ENCODE results near the gene CTU1. TPM values are rescaled to one million over a fixed set of nuclear protein-coding genes. Genes with fewer than 3 reads are reported as not detected.

CTU1 gene
- polyA plus RNA-seq = 1 to 10 TPM; 3.3 TPM

DNA sequence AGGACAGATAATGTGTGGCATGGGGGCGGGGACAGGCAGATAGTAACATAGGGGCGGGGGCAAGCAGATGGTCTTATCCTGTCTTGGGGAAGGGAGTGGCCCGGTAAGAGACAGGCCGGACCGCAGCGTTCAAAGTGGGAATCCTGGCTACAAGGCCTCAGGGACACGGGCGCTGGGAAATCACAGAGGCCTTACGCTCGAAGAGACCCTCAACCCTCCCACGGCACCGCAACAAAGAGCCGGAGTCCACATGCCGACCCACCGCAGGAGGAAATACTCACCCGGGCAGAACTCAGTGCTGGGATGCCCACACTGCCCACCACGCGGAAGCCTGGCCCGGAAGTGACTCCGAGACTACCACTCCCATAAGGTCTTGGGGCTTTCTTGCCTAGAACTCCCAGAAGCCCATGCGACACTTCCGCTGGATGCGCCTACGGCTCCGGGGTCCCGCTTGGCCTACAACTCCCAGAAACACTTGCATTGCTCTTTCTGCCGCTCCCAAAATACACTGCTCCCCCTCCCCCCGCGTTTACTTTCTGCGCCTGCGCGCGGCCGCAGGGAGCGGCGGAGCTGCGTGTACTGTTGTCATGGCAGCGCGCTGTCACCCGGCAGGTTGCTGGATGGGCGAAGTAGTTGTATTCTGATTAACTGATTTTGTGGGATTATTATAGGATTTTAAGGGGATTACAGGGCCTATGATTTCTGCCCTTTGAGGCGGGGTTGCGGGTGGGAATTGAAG, at the start of gene CTU1:
Gene CTU1, minus strand, starts transcription at position 344 of the 739 bp plus-strand sequence. CDS start 3,840 bp downstream, outside the sequence.
- Histone ChIP-seq H3K9me3 (ENCODE audit: control insufficient read depth in 2 of 2, insufficient read depth in 1 of 2, low read depth in 1 of 2, low read length in 1 of 2) (no peaks in the 10 kb centered on the region), H3K4me1 (ENCODE audit: control insufficient read depth in 2 of 2, insufficient read depth in 2 of 2, low read length in 1 of 2) (peaks cover 0 to 6% of the 10 kb centered on the region in 2 donors), H3K4me3 (ENCODE audit: low read depth in 1 of 2, low read length in 2 of 2) (peak within 1 kb of the TSS; percentile 75 to 91), H3K27ac (ENCODE audit: low read depth in 2 of 2, low read length in 1 of 2) (peak within 1 kb of the TSS; percentile 69 to 87), H3K36me3 (ENCODE audit: control insufficient read depth in 2 of 2, insufficient read depth in 2 of 2, low read length in 1 of 2) (peaks cover 2 to 10% of the 10 kb centered on the region in 2 donors), H3K27me3 (ENCODE audit: control insufficient read depth in 1 of 2, insufficient read depth in 2 of 2, low read length in 2 of 2) (no peaks in the 10 kb centered on the region)
- WGBS, 2 donors = 0 to 1% methylated on average over 42 to 43 of the region's 43 CpGs

DNA sequence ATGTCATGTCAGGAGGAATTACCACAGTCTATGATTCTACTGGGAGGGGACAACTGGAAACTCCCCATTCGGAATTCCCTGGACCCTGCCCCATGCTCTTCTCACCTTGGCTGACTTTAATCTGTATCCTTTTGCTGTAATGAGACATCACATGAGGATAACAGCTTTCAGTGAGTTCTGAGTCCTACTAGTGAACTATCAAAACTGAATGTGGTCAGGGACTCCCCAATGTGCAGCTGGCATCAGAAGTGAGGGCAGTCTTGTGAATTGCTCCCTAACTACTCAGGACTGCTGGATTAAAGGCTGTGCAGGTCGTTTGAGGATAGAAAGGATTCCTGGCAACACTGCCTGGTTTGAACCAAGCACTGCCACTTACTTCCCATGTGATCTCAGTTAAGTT, 49.1 kb upstream of the CTU1 start:
- no peaks in the 10 kb centered on the region for H3K9me3 ChIP-seq (ENCODE audit: control insufficient read depth in 2 of 2, insufficient read depth in 1 of 2, low read depth in 1 of 2, low read length in 1 of 2)
- no peak overlapping the region for H3K27ac ChIP-seq (ENCODE audit: low read depth in 2 of 2, low read length in 1 of 2)
- 33 to 35% methylated on average over 2 of the region's 2 CpGs for WGBS, 2 donors
- H3K4me1 ChIP-seq (ENCODE audit: control insufficient read depth in 2 of 2, insufficient read depth in 2 of 2, low read length in 1 of 2) = no peaks in the 10 kb centered on the region
- no peaks in the 10 kb centered on the region for H3K36me3 ChIP-seq (ENCODE audit: control insufficient read depth in 2 of 2, insufficient read depth in 2 of 2, low read length in 1 of 2)
- no peak overlapping the region for H3K4me3 ChIP-seq (ENCODE audit: low read depth in 1 of 2, low read length in 2 of 2)
- H3K27me3 ChIP-seq (ENCODE audit: control insufficient read depth in 1 of 2, insufficient read depth in 2 of 2, low read length in 2 of 2) = no peaks in the 10 kb centered on the region

DNA sequence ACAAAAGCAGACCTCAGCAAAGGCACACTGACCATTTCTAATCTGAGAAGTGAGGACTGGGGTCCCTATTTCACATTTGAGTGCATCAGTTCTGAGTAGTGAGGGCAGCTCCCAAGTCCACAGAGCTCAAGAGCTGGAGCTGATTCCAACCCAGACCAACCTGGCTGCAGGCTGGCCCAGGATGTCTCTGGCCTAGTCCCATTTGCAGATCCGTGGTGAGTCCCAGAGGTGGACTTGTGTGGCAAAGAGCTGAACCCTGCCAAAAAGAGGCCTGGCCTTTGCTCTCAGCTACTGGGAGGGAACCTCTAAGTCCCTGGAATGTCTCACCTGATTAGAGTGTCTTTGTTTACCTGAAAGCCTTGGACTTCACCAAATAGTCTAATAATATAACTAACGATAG, 48.5 kb upstream of the CTU1 start:
- Histone ChIP-seq H3K4me3 (ENCODE audit: low read depth in 1 of 2, low read length in 2 of 2) (no peak overlapping the region), H3K36me3 (ENCODE audit: control insufficient read depth in 2 of 2, insufficient read depth in 2 of 2, low read length in 1 of 2) (no peaks in the 10 kb centered on the region), H3K4me1 (ENCODE audit: control insufficient read depth in 2 of 2, insufficient read depth in 2 of 2, low read length in 1 of 2) (no peaks in the 10 kb centered on the region), H3K9me3 (ENCODE audit: control insufficient read depth in 2 of 2, insufficient read depth in 1 of 2, low read depth in 1 of 2, low read length in 1 of 2) (no peaks in the 10 kb centered on the region), H3K27ac (ENCODE audit: low read depth in 2 of 2, low read length in 1 of 2) (no peak overlapping the region), H3K27me3 (ENCODE audit: control insufficient read depth in 1 of 2, insufficient read depth in 2 of 2, low read length in 2 of 2) (no peaks in the 10 kb centered on the region)
- 58 to 70% methylated on average over 2 of the region's 2 CpGs for WGBS, 2 donors

DNA sequence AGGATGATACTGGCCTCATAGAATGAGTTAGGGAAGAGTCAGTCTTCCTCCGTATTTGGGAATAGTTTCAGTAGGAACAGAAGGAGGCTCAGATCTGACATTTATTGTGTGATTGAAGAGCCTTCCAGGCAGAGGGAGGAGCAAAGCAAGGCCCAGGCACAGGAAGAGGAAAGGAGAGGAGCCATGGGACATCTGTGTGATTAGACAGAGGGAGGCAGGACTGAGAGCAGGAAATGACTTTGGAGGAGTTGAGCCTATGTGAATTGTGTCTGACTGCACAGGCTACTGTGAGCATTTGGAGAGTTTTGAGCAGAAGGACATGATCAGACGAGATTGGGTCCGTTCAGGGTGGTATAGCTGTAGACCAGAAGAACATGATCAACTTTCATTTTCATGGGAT, 42.4 kb upstream of the CTU1 start:
- Histone ChIP-seq H3K36me3 (ENCODE audit: control insufficient read depth in 2 of 2, insufficient read depth in 2 of 2, low read length in 1 of 2) (no peaks in the 10 kb centered on the region), H3K27me3 (ENCODE audit: control insufficient read depth in 1 of 2, insufficient read depth in 2 of 2, low read length in 2 of 2) (no peaks in the 10 kb centered on the region), H3K4me1 (ENCODE audit: control insufficient read depth in 2 of 2, insufficient read depth in 2 of 2, low read length in 1 of 2) (no peaks in the 10 kb centered on the region), H3K27ac (ENCODE audit: low read depth in 2 of 2, low read length in 1 of 2) (no peak overlapping the region), H3K9me3 (ENCODE audit: control insufficient read depth in 2 of 2, insufficient read depth in 1 of 2, low read depth in 1 of 2, low read length in 1 of 2) (peaks cover 0 to 3% of the 10 kb centered on the region in 2 donors), H3K4me3 (ENCODE audit: low read depth in 1 of 2, low read length in 2 of 2) (no peak overlapping the region)
- WGBS, 2 donors = 66 to 70% methylated on average over 3 of the region's 3 CpGs

DNA sequence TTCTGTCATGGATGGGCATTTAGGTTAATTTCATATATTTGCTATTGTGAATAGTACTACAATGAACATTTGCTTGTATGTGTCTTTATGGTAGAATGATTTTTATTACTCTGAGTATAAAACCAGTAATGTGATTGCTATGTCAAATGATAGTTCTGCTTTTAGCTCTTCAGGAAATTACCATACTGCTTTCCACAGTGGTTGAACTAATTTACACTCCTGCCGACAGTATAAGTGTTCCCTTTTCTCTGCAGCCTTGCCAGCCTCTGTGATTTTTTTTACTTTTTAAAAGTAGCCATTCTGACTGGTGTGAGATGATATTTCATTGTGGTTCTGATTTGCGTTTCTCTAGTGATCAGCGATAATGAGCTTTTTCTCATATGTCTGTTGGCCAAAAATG, 40.4 kb upstream of the CTU1 start:
- no peaks in the 10 kb centered on the region for H3K4me1 ChIP-seq (ENCODE audit: control insufficient read depth in 2 of 2, insufficient read depth in 2 of 2, low read length in 1 of 2)
- no peaks in the 10 kb centered on the region for H3K27me3 ChIP-seq (ENCODE audit: control insufficient read depth in 1 of 2, insufficient read depth in 2 of 2, low read length in 2 of 2)
- no peak overlapping the region for H3K4me3 ChIP-seq (ENCODE audit: low read depth in 1 of 2, low read length in 2 of 2)
- H3K9me3 ChIP-seq (ENCODE audit: control insufficient read depth in 2 of 2, insufficient read depth in 1 of 2, low read depth in 1 of 2, low read length in 1 of 2) = peaks cover 0 to 3% of the 10 kb centered on the region in 2 donors
- H3K27ac ChIP-seq (ENCODE audit: low read depth in 2 of 2, low read length in 1 of 2) = no peak overlapping the region
- H3K36me3 ChIP-seq (ENCODE audit: control insufficient read depth in 2 of 2, insufficient read depth in 2 of 2, low read length in 1 of 2) = no peaks in the 10 kb centered on the region
- WGBS, 2 donors = 70% methylated on average over 3 of the region's 3 CpGs

DNA sequence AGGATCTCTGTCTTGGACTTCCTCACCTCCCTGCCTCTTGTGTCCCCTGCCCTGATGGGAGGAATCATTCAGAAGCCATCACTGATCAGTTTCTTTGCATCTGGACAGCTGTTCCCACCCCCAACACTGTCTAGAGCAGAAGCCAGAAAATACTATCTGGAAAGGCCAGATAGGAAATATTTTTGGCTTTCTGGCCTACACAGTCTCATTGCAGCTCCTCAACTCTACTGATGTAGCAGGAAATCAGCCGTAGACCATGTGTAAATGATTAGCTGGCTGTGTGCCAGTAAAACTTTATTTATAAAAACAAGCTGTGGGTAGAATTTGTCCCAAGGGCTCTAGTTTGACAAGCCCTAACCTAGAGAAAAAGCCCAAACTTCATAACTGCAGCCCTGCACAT, 39.5 kb upstream of the CTU1 start:
- Histone ChIP-seq H3K4me3 (ENCODE audit: low read depth in 1 of 2, low read length in 2 of 2) (no peak overlapping the region), H3K9me3 (ENCODE audit: control insufficient read depth in 2 of 2, insufficient read depth in 1 of 2, low read depth in 1 of 2, low read length in 1 of 2) (peaks cover 0 to 3% of the 10 kb centered on the region in 2 donors), H3K27me3 (ENCODE audit: control insufficient read depth in 1 of 2, insufficient read depth in 2 of 2, low read length in 2 of 2) (no peaks in the 10 kb centered on the region), H3K36me3 (ENCODE audit: control insufficient read depth in 2 of 2, insufficient read depth in 2 of 2, low read length in 1 of 2) (no peaks in the 10 kb centered on the region), H3K4me1 (ENCODE audit: control insufficient read depth in 2 of 2, insufficient read depth in 2 of 2, low read length in 1 of 2) (no peaks in the 10 kb centered on the region), H3K27ac (ENCODE audit: low read depth in 2 of 2, low read length in 1 of 2) (no peak overlapping the region)
- WGBS, 2 donors = 36 to 41% methylated on average over 1 of the region's 1 CpG

DNA sequence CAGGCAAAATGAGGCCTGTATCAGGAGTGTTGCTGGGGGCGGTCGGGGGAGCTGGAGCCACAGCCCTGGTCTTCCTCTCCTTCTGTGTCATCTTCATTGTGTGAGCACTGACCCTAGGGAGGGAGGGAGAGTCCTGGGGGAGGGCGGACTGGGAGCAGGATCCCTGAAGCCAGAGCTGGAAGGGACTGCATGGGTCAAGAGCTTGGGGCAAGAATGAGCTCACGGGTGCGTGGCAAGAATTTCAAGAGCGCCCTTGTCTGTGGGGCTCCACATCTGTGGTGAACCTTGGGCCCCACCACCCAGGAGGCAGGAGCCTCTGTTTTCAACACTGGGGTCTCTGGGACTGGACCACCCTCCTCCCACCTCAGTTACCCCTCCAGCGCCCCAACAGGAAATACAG, 38.5 kb upstream of the CTU1 start:
- Histone ChIP-seq H3K27ac (ENCODE audit: low read depth in 2 of 2, low read length in 1 of 2) (no peak overlapping the region), H3K9me3 (ENCODE audit: control insufficient read depth in 2 of 2, insufficient read depth in 1 of 2, low read depth in 1 of 2, low read length in 1 of 2) (peaks cover 0 to 3% of the 10 kb centered on the region in 2 donors), H3K4me1 (ENCODE audit: control insufficient read depth in 2 of 2, insufficient read depth in 2 of 2, low read length in 1 of 2) (no peaks in the 10 kb centered on the region), H3K27me3 (ENCODE audit: control insufficient read depth in 1 of 2, insufficient read depth in 2 of 2, low read length in 2 of 2) (no peaks in the 10 kb centered on the region), H3K36me3 (ENCODE audit: control insufficient read depth in 2 of 2, insufficient read depth in 2 of 2, low read length in 1 of 2) (no peaks in the 10 kb centered on the region), H3K4me3 (ENCODE audit: low read depth in 1 of 2, low read length in 2 of 2) (no peak overlapping the region)
- WGBS, 2 donors = 88 to 91% methylated on average over 6 to 7 of the region's 7 CpGs

DNA sequence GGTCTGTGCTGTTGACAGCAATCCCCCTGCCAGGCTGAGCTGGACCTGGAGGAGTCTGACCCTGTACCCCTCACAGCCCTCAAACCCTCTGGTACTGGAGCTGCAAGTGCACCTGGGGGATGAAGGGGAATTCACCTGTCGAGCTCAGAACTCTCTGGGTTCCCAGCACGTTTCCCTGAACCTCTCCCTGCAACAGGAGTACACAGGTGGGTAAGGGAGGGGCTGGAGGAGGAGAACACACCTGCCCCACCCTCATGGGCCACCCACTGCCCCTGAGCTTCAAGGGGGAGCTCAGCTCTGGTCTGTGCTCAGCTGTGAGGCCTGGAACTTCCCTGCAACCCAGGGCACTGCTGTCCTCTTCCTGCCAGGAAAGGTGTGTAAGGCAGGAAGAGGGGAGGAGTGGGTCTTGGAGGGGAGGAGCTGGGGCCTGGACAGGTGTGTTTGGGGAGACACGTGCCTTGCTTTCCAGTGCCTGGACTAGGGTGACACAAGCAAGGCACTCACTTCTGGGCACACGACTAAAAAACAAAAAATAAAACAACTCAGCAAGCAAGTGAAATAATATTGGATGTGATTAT, 37.8 kb upstream of the CTU1 start:
- no peaks in the 10 kb centered on the region for H3K36me3 ChIP-seq (ENCODE audit: control insufficient read depth in 2 of 2, insufficient read depth in 2 of 2, low read length in 1 of 2)
- H3K27ac ChIP-seq (ENCODE audit: low read depth in 2 of 2, low read length in 1 of 2) = no peak overlapping the region
- no peaks in the 10 kb centered on the region for H3K27me3 ChIP-seq (ENCODE audit: control insufficient read depth in 1 of 2, insufficient read depth in 2 of 2, low read length in 2 of 2)
- peaks cover 0 to 3% of the 10 kb centered on the region in 2 donors for H3K9me3 ChIP-seq (ENCODE audit: control insufficient read depth in 2 of 2, insufficient read depth in 1 of 2, low read depth in 1 of 2, low read length in 1 of 2)
- H3K4me1 ChIP-seq (ENCODE audit: control insufficient read depth in 2 of 2, insufficient read depth in 2 of 2, low read length in 1 of 2) = no peaks in the 10 kb centered on the region
- H3K4me3 ChIP-seq (ENCODE audit: low read depth in 1 of 2, low read length in 2 of 2) = no peak overlapping the region
- WGBS, 2 donors = 54 to 64% methylated on average over 4 of the region's 4 CpGs

DNA sequence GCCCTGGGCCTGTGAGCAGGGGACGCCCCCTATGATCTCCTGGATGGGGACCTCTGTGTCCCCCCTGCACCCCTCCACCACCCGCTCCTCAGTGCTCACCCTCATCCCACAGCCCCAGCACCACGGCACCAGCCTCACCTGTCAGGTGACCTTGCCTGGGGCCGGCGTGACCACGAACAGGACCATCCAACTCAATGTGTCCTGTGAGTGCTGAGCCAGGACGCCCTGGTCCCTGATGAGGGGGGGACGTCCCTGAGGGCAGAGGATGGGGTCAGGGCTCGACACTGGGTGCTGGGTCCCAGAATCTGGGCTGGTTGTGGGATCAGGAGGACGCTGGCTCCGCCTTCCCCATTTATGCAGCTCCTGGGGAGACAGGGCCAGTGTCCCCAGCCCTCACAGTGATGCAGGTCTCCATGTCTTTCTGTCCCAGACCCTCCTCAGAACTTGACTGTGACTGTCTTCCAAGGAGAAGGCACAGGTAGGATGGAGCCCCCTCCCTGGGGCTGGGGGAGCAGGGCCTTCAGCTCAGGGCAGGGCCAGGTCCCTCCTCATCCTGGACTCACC, 36.4 kb upstream of the CTU1 start:
- no peaks in the 10 kb centered on the region for H3K27me3 ChIP-seq (ENCODE audit: control insufficient read depth in 1 of 2, insufficient read depth in 2 of 2, low read length in 2 of 2)
- WGBS, 2 donors = 79 to 84% methylated on average over 11 of the region's 11 CpGs

More for the DNA sequence above, 36.4 kb upstream of the CTU1 start:
- Histone ChIP-seq H3K4me1 (ENCODE audit: control insufficient read depth in 2 of 2, insufficient read depth in 2 of 2, low read length in 1 of 2) (no peaks in the 10 kb centered on the region), H3K4me3 (ENCODE audit: low read depth in 1 of 2, low read length in 2 of 2) (no peak overlapping the region), H3K36me3 (ENCODE audit: control insufficient read depth in 2 of 2, insufficient read depth in 2 of 2, low read length in 1 of 2) (no peaks in the 10 kb centered on the region), H3K27ac (ENCODE audit: low read depth in 2 of 2, low read length in 1 of 2) (no peak overlapping the region), H3K9me3 (ENCODE audit: control insufficient read depth in 2 of 2, insufficient read depth in 1 of 2, low read depth in 1 of 2, low read length in 1 of 2) (no peaks in the 10 kb centered on the region)
